ENCODE measurements around the gene PKP4.

DNA sequence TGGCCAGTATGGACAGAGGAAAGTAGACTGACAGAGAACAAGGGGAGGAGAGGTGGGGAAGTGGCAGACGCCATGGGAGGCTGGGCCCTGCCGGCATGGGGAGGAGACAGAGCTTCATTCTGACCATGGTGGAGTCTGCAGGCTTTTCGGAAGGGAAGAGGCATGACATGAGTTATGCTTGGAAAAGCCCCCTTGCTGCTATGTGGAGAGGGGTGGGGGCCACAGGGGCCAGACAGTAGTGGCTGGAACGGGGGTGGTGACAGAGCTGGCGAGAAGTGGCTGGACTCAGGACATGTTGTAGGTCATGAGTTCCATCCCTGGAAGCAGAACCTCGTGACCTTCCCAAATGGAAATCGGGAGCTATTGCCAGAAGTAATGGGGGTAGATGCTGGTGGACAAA, 271.7 kb downstream of the PKP4 start:
- TF ChIP-seq POLR2A (IDR thresholded peaks at IDR 0.05) (no peak), POLR2AphosphoS5 (IDR thresholded peaks at IDR 0.05) (no peak), EP300 (IDR thresholded peaks at IDR 0.05) (no peak)
- TF ChIP-seq, protein P1, sequence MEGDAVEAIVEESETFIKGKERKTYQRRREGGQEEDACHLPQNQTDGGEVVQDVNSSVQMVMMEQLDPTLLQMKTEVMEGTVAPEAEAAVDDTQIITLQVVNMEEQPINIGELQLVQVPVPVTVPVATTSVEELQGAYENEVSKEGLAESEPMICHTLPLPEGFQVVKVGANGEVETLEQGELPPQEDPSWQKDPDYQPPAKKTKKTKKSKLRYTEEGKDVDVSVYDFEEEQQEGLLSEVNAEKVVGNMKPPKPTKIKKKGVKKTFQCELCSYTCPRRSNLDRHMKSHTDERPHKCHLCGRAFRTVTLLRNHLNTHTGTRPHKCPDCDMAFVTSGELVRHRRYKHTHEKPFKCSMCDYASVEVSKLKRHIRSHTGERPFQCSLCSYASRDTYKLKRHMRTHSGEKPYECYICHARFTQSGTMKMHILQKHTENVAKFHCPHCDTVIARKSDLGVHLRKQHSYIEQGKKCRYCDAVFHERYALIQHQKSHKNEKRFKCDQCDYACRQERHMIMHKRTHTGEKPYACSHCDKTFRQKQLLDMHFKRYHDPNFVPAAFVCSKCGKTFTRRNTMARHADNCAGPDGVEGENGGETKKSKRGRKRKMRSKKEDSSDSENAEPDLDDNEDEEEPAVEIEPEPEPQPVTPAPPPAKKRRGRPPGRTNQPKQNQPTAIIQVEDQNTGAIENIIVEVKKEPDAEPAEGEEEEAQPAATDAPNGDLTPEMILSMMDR (IDR thresholded peaks at IDR 0.05) = no peak
